NK-92 (cell line): ENCODE data around the gene TNFAIP6.
"Not testable (repeated sequence)": the region's sequence is repeated elsewhere in the genome, so short reads cannot be mapped to it uniquely, and the experiment has no call there.

Experiments used
- DNase-seq: peaks from one replicate; lab custom pipeline; 2025; ENCODE audit not compliant: unreplicated experiment; lab: John Stamatoyannopoulos, UW

The TNFAIP6 gene

GRCh38 chr2:151357359-151357758 lies at the start of gene TNFAIP6:
Gene TNFAIP6 (plus strand): TSS chr2:151357592. CDS start chr2:151357667, 75 bp downstream.
- no peak for DNase-seq

GRCh38 chr2:151310313-151310712 lies 47.1 kb upstream of the TNFAIP6 start:
- DNase-seq: not testable (repeated sequence)

GRCh38 chr2:151312440-151312839 lies 45.0 kb upstream of the TNFAIP6 start:
- not testable (repeated sequence) for DNase-seq

- no peak for DNase-seq
These were observed 42.0 kb upstream of the TNFAIP6 start for GRCh38 chr2:151315381-151315903.

- no peak for DNase-seq
These were observed 31.8 kb upstream of the TNFAIP6 start for GRCh38 chr2:151325581-151326095.

GRCh38 chr2:151326554-151326953 lies 30.8 kb upstream of the TNFAIP6 start:
- no peak for DNase-seq

GRCh38 chr2:151329998-151330397 lies 27.4 kb upstream of the TNFAIP6 start:
- no peak for DNase-seq

- DNase-seq: no peak
These were observed 24.3 kb upstream of the TNFAIP6 start for GRCh38 chr2:151333083-151333482.

- DNase-seq: no peak
These were observed 23.1 kb upstream of the TNFAIP6 start for GRCh38 chr2:151334082-151334815.

GRCh38 chr2:151336863-151337371 lies 20.5 kb upstream of the TNFAIP6 start:
- no peak for DNase-seq

GRCh38 chr2:151337643-151338042 lies 19.7 kb upstream of the TNFAIP6 start:
- no peak for DNase-seq

- no peak for DNase-seq
These were observed 19.3 kb upstream of the TNFAIP6 start for GRCh38 chr2:151338115-151338514.

- no peak for DNase-seq
These were observed 14.3 kb upstream of the TNFAIP6 start for GRCh38 chr2:151343073-151343472.

- not testable (repeated sequence) for DNase-seq
These were observed 13.2 kb upstream of the TNFAIP6 start for GRCh38 chr2:151344191-151344590.

- DNase-seq: no peak
These were observed 12.5 kb upstream of the TNFAIP6 start for GRCh38 chr2:151344906-151345305.

GRCh38 chr2:151347294-151347693 lies 10.1 kb upstream of the TNFAIP6 start:
- no peak for DNase-seq

- DNase-seq: no peak
These were observed 9.5 kb upstream of the TNFAIP6 start for GRCh38 chr2:151347906-151348305.

- no peak for DNase-seq
These were observed 6.7 kb upstream of the TNFAIP6 start for GRCh38 chr2:151350579-151351195.

GRCh38 chr2:151353995-151354394 lies 3.4 kb upstream of the TNFAIP6 start:
- no peak for DNase-seq

GRCh38 chr2:151354807-151355206 lies 2.6 kb upstream of the TNFAIP6 start:
- DNase-seq: no peak

- no peak for DNase-seq
These were observed 976 bp downstream of the TNFAIP6 start for GRCh38 chr2:151358166-151358970.
